Iris pigment epithelial cell (primary cell): Measurements from ENCODE around the gene VHLL.

Experiments
- DNase-seq: peaks from one replicate; pipeline ENCODE4 v3.0.0-alpha.2; 2011; ENCODE audit warnings: low read depth

Gene VHLL

DNA sequence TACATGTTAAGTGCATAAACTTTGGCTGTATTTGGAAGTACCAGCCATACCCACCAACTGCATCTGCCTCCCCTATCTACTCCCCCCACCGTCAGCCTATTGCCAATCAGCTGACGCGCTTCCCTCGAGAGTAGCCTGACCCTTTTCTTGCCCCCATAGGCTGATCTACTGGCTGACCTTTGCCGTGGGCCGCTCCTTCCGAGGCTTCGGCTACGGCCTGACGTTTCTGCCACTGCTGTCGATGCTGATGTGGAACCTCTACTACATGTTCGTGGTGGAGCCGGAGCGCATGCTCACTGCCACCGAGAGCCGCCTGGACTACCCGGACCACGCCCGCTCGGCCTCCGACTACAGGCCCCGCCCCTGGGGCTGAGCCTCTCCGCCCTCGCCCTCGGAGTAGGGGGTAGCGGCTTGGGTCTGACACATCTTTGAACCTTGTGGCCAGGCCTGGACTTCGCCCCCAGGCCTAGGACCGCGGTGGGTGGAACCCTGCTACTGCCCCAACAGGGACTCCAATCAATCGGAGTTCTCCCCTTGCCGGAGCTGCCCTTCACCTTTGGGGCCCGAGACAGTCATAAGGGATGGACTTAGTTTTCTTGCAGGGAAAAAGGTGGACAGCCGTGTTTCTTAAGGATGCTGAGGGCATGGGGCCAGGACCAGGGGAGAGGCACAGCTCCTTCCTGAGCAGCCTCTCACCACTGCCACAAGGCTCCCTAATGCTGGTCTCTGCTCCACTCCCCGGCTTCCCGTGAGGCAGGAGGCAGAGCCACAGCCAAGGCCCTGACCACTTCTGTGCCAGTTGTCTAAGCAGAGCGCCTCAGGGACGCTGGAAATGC, 7.7 kb downstream of the VHLL start:
- DNase-seq, result peak; percentile 87

GRCh38 chr1:156289857-156290256, 9.2 kb downstream of the VHLL start:
- DNase-seq, result no peak

DNA sequence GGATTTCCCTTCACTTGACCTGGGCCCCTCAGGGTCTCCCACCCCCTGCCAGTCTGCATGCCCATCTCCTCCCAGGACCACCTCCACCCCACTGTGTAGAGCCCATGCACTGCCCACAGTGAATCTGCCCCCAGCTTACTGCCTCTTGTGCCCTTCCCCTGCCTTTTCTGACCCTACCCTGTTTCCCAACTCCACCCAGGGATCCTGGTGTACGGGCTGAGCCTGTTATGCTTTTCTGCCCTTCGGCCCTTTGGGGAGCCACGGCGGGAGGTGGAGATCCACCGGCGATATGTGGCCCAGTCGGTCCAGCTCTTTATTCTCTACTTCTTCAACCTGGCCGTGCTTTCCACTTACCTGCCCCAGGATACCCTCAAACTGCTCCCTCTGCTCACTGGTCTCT, 13.0 kb downstream of the VHLL start:
- DNase-seq, result no peak

DNA sequence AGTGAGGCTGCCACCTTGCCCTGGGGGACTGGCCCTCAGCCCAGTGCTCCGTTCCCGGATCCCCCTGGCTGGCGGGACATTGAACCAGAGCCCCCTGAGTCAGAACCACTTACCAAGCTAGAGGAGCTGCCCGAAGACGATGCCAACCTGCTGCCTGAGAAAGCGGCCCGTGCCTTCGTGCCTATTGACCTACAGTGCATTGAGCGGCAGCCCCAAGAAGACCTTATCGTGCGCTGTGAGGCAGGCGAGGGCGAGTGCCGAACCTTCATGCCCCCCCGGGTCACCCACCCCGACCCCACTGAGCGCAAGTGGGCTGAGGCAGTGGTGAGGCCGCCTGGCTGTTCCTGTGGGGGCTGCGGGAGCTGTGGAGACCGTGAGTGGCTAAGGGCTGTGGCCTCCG, 13.7 kb downstream of the VHLL start:
- DNase-seq, result no peak

- DNase-seq, result no peak
Observed at GRCh38 chr1:156284757-156285156, 14.3 kb downstream of the VHLL start.

DNA sequence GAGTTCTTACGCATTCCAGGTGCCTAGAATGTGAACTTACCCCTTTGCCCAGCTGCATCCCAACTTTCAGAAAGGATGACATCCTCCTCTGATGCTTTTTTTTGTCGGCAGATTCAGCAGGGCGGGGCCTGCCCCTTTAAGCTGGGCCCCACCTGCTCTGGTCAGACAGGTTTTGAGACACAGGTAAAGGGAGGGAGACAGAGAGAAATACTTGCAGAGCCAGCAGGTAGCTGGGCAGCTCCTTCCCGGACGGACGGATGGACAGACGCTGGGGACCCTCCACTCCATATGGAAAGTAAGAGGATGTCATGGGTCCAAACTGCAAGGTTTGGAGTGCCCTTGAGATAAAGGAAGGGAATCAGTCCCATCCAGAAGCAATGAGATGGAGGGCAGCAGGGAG, 15.0 kb downstream of the VHLL start, which contains the start of gene TMEM79:
Gene TMEM79 (plus strand): TSS at position 214 of the 400 bp plus-strand sequence. CDS start 902 bp downstream, outside the sequence.
- DNase-seq, result no peak

- no peak for DNase-seq
Observed at GRCh38 chr1:156283521-156283920, 15.6 kb downstream of the VHLL start.

DNA sequence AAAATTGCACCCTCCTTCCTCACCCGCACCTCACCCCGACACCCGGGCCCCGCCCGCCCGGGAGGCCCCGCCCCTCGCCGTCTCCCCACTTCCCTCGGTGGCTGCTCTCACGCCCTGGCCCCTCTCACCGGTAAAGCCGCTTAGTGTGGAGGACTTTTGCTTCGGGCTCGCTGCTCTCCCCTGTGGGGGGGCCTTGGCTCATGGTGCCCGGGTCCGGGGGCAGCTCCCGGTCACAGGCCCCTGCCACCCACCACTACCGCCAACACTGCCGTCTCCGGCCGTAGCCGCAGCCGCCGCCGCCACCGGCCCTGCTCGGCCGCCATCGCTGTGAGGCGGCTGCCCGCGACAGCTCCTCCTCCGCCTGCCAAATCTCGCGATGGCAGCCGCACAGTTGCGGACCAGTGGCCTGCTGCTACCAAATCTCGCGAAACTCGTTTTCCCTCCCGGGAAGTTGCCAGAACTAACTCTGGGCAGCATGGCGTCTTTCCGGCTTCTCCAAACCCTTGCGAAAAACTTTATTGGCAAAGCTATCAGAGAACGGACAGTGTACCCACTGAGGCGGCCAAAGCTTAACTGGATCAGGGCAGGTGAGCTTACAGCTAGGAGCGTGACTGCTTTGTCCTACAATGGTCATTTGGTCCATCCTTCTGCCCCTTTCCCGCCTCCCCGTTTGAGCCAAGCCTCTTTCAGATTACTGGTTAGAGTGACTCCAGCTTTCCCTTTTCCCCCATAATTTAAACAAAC, 16.5 kb downstream of the VHLL start, which contains the start of gene SMG5:
Gene SMG5 (minus strand): TSS at position 347 of the 744 bp plus-strand sequence. CDS start 145 bp downstream, at position 202.
- peak; percentile 99 for DNase-seq

DNA sequence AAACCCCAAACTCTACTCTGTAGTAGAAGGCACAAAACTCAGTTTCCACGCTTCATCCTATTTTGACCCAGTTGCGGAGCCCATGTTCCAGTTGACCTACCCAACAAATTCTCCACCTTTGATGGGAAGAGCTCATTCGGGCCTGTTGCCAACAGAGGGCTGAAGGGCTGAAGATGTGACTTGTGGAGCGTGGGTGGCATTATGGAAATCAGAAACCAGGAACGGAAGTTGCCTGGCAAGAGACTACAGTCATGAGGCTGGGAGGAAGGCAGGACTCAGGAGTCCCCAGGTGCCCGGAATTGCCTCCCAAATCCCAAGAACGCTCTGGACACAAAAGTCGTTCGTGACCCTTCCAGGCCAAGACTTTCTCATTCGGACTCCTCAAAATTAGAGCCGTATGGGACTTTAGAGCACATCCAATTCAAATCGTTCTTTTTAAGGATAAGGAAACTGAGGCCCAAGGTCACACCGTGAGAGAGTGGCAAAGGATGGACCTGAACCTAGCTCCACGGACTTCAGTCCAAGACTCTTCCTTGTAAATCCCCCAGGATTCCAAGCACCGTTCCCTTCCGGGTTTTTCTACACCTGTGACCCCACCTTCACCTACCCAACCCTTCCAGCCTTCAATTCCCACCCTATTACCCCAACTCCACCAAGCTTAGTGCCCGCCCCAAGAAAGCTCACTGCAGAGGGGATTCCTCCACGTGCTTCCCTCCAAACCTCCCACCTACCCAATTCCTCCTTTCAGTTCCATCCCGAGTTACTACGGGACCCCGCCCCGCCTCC, 17.2 kb downstream of the VHLL start:
- peak; percentile 35 for DNase-seq

- peak; percentile 33 for DNase-seq
Observed at GRCh38 chr1:156281281-156281680, 17.8 kb downstream of the VHLL start.

GRCh38 chr1:156279837-156280236, 19.3 kb downstream of the VHLL start:
- DNase-seq, result no peak

GRCh38 chr1:156276966-156277381, 22.1 kb downstream of the VHLL start:
- DNase-seq, result peak; percentile 62

- DNase-seq, result no peak
Observed at GRCh38 chr1:156276532-156276931, 22.6 kb downstream of the VHLL start.

DNA sequence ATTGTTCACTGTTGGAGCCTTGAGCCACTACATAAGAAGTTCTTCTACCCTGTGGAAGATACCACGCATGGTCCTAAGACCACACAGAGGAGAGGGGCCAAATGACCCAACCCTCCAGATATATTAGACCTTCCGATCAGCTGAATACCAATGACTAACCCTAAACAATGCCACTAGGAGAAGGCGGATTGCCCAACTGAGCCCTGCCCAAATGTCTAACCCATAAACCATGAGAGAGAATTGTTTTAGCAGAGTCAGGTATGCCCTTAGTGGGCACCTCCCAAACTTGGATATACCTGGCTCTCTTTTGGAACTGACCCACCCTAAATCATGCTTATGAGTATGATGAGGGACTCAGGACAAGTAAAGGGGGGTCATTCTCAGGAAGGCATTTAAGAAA, 28.8 kb downstream of the VHLL start:
- no peak for DNase-seq

DNA sequence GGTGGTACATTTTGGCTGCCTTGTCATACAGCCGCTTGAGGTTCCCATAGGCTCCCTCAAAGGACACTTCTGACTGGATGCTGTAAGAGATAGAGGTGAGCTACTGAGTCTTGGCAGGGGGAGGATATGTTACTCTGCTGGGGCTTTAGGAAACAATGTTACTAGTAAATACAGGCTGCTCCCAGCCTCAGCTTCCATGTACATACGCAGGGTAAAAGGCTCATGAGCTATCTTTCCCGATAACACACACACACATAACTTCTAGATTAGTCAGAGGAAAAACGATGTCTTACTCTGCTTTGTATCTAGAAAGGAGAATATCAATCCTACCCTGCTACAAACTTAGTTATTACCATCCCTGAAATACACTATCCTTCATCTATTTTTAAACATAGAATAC, 30.8 kb downstream of the VHLL start:
- peak; percentile 81 for DNase-seq

DNA sequence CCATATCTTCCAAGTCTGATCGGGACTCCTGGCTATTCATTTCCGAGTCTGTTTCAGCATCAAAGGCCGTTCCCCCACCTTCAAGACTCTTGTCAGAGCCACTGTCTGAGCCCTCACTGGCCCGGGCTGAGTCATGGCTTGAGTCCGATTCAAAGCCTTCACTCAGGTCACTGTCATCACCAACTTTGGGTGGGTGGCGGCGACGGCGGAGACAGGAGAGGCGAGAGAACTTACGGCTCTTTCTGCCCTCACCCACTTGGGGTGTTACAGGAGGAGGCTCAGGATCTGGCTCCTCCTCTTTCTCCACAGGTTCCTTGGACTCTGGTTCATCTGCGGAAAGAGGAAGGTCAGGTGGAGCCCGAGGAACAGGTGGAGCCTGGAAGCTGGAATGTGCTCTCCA, 33.1 kb downstream of the VHLL start:
- DNase-seq, result no peak

DNA sequence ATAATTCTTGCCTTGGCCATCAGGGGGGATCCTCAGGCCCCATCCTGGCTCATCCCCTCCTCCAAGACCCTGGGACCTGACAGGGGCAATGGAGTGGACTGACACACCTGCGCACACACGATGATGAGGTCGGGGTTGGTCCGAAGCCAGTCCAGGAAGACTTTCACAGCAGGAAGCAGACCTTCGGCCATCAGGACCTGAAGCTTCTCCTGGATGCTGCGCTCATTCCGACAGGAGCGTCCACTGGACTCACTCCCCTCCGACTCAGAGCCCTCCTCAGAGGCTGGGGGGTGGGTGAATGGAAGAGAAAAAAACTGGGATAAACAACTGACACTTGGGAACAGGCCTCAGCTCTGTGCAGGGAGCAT, 35.8 kb downstream of the VHLL start:
- DNase-seq, result no peak

DNA sequence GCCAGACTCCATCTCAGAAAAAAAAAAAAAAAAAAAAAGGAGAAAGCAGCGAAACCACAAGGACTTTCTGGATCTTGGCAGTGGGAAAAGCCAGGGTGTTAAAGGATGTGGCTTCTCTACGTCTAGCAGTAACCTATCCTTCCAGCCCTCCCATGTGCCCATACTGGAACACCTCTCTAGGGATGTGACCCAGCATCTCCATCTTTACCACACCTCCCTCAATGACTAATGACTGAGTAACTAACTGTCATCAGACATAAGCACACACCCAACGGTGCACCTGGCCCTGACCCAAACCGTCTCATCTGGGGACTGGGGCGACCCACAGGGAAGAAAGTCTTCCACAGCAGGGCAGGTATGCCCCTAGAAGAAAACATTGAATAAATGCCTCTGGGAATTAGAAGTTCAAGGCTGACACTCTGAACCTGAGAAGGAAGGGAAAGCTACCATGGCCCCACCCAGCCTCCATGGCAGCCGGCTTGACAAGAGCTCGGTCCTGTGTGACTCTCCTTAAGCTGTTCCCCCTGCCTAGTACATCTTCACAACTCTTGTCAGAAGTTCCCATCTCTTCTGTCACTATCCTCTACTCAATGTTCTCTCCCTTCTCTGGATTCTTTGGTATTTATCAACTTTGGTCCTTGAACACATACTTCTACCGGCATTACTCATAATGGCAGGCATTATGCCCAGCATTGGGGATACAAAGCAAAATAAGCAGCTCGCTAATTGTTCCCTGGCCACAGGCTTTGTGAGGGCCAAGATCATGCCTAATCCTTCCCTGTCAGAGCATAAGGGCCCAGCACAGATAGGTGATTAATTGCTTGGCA, 36.4 kb downstream of the VHLL start:
- DNase-seq, result peak; percentile 82

DNA sequence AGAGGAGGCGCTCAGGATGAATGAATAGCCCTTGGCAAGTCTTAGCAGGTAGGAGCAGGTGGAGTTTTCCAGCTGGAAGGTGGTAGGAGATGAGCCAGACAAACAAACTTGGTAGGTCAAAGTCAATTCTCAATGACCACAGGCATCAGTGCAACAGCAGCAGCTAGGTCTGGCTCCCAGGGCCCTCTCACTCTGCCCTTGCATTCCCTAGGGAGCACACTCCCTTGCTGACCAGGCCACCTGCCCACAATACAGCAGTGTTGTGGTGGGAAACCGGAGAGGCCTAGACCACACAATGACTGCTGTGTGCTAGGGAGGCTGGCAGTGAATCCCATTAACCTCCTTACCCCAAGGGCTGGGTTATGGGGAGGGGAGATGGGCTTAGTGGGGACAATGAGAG, 38.2 kb downstream of the VHLL start:
- DNase-seq, result no peak

- no peak for DNase-seq
Observed at GRCh38 chr1:156259805-156260204, 39.3 kb downstream of the VHLL start.

GRCh38 chr1:156258859-156259258, 40.2 kb downstream of the VHLL start:
- DNase-seq, result no peak

GRCh38 chr1:156257711-156258110, 41.4 kb downstream of the VHLL start:
- no peak for DNase-seq
